BLaER1 (cell line): ENCODE data around the gene PDE11A.
"Not testable (repeated sequence)": the region's sequence is repeated elsewhere in the genome, so short reads cannot be mapped to it uniquely, and the experiment has no call there.

Experiments used
- H3K27ac ChIP-seq: shearing (Covaris generic); formaldehyde crosslinking; 2 replicates; pipeline ENCODE4 v1.8.1; 2022
- H3K27me3 ChIP-seq: shearing (Covaris generic); formaldehyde crosslinking; 2 replicates; pipeline ENCODE4 v1.8.1; 2022
- H3K36me3 ChIP-seq: shearing (Covaris generic); formaldehyde crosslinking; 2 replicates; pipeline ENCODE4 v1.8.1; 2022
- H3K4me1 ChIP-seq: shearing (Covaris generic); formaldehyde crosslinking; 2 replicates; pipeline ENCODE4 v1.8.1; 2022
- H3K4me2 ChIP-seq: shearing (Covaris generic); formaldehyde crosslinking; 2 replicates; pipeline ENCODE4 v1.8.1; 2022
- H3K4me3 ChIP-seq: shearing (Covaris generic); formaldehyde crosslinking; 2 replicates; pipeline ENCODE4 v1.8.1; 2022
- H3K9ac ChIP-seq: shearing (Covaris generic); formaldehyde crosslinking; 2 replicates; pipeline ENCODE4 v1.8.1; 2022
- H3K9me3 ChIP-seq: shearing (Covaris generic); formaldehyde crosslinking; 2 replicates; pipeline ENCODE4 v1.8.1; 2022
- H4K20me1 ChIP-seq: shearing (Covaris generic); formaldehyde crosslinking; 2 replicates; pipeline ENCODE4 v1.8.1; 2022
- Cebpa-rat ChIP-seq: shearing (Covaris generic); IDR thresholded peaks from 2 replicates; pipeline ENCODE4 v1.8.1; 2022

PDE11A gene

DNA sequence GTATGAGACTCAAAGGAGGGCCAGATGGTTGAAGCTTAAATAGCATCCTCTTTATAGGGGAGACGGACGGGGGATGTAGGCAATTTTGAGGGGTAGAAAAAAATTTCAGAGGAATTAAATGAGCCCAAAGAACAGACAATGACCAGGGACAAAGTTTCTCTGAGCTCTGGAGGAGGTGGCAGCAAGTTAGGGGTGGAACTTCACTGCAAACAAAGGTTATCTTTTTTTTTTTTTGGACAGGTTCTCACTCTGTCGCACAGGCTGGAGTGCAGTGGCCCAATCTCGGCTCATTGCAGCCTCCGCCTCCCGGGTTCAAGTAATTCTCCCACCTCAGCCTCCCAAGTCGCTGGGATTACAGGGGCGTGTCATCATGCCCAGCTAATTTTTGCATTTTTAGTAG is 195.6 kb downstream of the PDE11A start:
- H3K9me3 ChIP-seq: no peaks in the 10 kb centered on the region
- H3K4me3 ChIP-seq: no peak overlapping the region
- H3K36me3 ChIP-seq: no peaks in the 10 kb centered on the region
- H3K27me3 ChIP-seq: no peaks in the 10 kb centered on the region
- no peak overlapping the region for H3K4me2 ChIP-seq
- no peaks in the 10 kb centered on the region for H4K20me1 ChIP-seq
- no peak for TF ChIP-seq Cebpa-rat
- no peak overlapping the region for H3K27ac ChIP-seq
- H3K9ac ChIP-seq: no peak overlapping the region
- H3K4me1 ChIP-seq: no peaks in the 10 kb centered on the region

- Histone ChIP-seq H3K4me2 (no peak overlapping the region), H3K36me3 (no peaks in the 10 kb centered on the region), H3K9me3 (no peaks in the 10 kb centered on the region), H3K27ac (no peak overlapping the region), H3K27me3 (no peaks in the 10 kb centered on the region), H4K20me1 (no peaks in the 10 kb centered on the region), H3K4me3 (no peak overlapping the region), H3K9ac (no peak overlapping the region), H3K4me1 (no peaks in the 10 kb centered on the region)
- TF ChIP-seq Cebpa-rat: no peak
Observed at GRCh38 chr2:177874686-177875085, 197.9 kb downstream of the PDE11A start.

GRCh38 chr2:177873915-177874314 is 198.7 kb downstream of the PDE11A start:
- Histone ChIP-seq H3K4me2 (no peak overlapping the region), H3K27ac (no peak overlapping the region), H3K9ac (no peak overlapping the region), H4K20me1 (no peaks in the 10 kb centered on the region), H3K4me3 (no peak overlapping the region), H3K9me3 (no peaks in the 10 kb centered on the region), H3K4me1 (no peaks in the 10 kb centered on the region), H3K27me3 (no peaks in the 10 kb centered on the region), H3K36me3 (no peaks in the 10 kb centered on the region)
- TF ChIP-seq Cebpa-rat: no peak

DNA sequence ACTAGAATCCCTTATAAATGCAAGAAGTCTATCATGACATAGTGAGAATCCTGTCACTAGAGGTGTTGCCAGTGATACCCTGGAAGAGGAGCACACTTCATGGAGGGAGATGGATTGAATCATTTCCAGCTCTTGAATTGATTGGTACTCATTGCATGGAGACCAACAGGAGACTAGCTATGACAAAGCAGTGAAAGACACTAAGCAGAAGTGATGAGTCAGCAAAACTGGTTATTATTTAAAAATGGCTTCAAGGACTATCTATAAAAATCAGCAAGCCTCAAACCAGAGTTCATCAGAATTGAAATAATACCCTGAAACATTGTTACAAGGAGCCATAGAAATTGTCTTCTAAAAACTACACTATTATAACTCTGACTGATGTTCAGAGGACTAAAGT is 200.3 kb downstream of the PDE11A start:
- no peaks in the 10 kb centered on the region for H4K20me1 ChIP-seq
- TF ChIP-seq Cebpa-rat: no peak
- H3K4me1 ChIP-seq: no peaks in the 10 kb centered on the region
- no peaks in the 10 kb centered on the region for H3K27me3 ChIP-seq
- no peaks in the 10 kb centered on the region for H3K36me3 ChIP-seq
- no peaks in the 10 kb centered on the region for H3K9me3 ChIP-seq
- H3K27ac ChIP-seq: no peak overlapping the region
- no peak overlapping the region for H3K4me2 ChIP-seq
- H3K9ac ChIP-seq: no peak overlapping the region
- H3K4me3 ChIP-seq: no peak overlapping the region

DNA sequence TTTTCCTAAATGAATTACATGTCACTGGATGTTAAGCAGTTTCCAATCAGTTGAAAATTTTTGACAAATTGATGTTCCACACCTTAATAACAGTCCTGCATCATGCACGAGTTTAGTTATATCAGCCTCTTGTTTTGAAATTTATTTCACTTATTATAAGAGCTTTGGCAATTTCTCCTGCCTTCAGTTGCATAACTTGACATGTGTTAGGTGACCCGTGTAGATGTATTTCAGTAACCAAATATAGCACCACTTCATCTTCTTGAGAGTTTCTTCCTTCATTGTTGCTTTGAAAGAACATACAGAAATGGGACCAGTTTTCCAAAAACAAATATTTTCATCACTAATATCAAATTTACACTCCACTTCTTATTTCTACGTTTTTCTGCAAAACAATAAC is 202.7 kb downstream of the PDE11A start:
- TF ChIP-seq Cebpa-rat: no peak
- Histone ChIP-seq H3K4me1 (no peaks in the 10 kb centered on the region), H3K9ac (no peak overlapping the region), H3K27ac (no peak overlapping the region), H3K27me3 (no peaks in the 10 kb centered on the region), H3K4me2 (no peak overlapping the region), H3K36me3 (no peaks in the 10 kb centered on the region), H4K20me1 (no peaks in the 10 kb centered on the region), H3K4me3 (no peak overlapping the region), H3K9me3 (no peaks in the 10 kb centered on the region)

- no peaks in the 10 kb centered on the region for H4K20me1 ChIP-seq
- TF ChIP-seq Cebpa-rat: no peak
- no peak overlapping the region for H3K4me2 ChIP-seq
- no peak overlapping the region for H3K9ac ChIP-seq
- H3K27me3 ChIP-seq: no peaks in the 10 kb centered on the region
- H3K9me3 ChIP-seq: no peaks in the 10 kb centered on the region
- H3K4me3 ChIP-seq: no peak overlapping the region
- H3K36me3 ChIP-seq: no peaks in the 10 kb centered on the region
- no peak overlapping the region for H3K27ac ChIP-seq
- H3K4me1 ChIP-seq: no peaks in the 10 kb centered on the region
Observed at GRCh38 chr2:177869209-177869608, 203.4 kb downstream of the PDE11A start.

DNA sequence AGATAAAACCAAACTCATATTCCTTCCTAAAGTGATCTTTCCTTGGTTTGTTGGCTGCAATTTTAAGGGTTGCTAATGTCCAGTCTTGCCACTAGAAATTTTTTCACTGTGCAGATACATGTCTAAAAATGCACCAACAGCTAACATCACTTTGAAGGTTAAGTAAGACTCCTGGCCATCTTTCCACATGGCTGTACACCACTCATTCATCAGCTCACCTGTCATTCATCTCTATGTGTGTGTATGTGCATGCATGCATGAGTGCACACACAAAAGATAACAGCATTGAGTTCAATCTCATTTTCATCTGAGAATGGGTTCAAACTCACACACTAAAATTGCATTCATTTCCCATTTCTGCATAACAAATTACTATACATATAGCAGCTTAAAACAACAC is 203.8 kb downstream of the PDE11A start:
- H3K9me3 ChIP-seq: no peaks in the 10 kb centered on the region
- no peaks in the 10 kb centered on the region for H4K20me1 ChIP-seq
- no peaks in the 10 kb centered on the region for H3K36me3 ChIP-seq
- no peak for TF ChIP-seq Cebpa-rat
- H3K27ac ChIP-seq: no peak overlapping the region
- no peak overlapping the region for H3K4me3 ChIP-seq
- no peak overlapping the region for H3K9ac ChIP-seq
- no peaks in the 10 kb centered on the region for H3K4me1 ChIP-seq
- H3K27me3 ChIP-seq: no peaks in the 10 kb centered on the region
- H3K4me2 ChIP-seq: no peak overlapping the region

- H3K4me3 ChIP-seq: no peak overlapping the region
Observed at GRCh38 chr2:177857538-177857937, 215.0 kb downstream of the PDE11A start.

GRCh38 chr2:177852389-177852788 is 220.2 kb downstream of the PDE11A start:
- no peak for TF ChIP-seq Cebpa-rat
- Histone ChIP-seq H3K9me3 (peaks cover 2% of the 10 kb centered on the region; the same call in 1 of the 2 replicates), H3K4me3 (no peak overlapping the region), H3K4me2 (no peak overlapping the region), H3K27ac (no peak overlapping the region), H3K27me3 (no peaks in the 10 kb centered on the region), H3K9ac (no peak overlapping the region), H3K36me3 (no peaks in the 10 kb centered on the region), H4K20me1 (no peaks in the 10 kb centered on the region), H3K4me1 (no peaks in the 10 kb centered on the region)

More at GRCh38 chr2:177857538-177857937, 215.0 kb downstream of the PDE11A start:
- TF ChIP-seq Cebpa-rat: no peak
- Histone ChIP-seq H3K9me3 (peaks cover 5% of the 10 kb centered on the region; the same call in 1 of the 2 replicates), H3K27me3 (no peaks in the 10 kb centered on the region), H4K20me1 (no peaks in the 10 kb centered on the region), H3K9ac (no peak overlapping the region), H3K36me3 (no peaks in the 10 kb centered on the region), H3K27ac (no peak overlapping the region), H3K4me1 (no peaks in the 10 kb centered on the region), H3K4me2 (no peak overlapping the region)

- Histone ChIP-seq H4K20me1 (no peaks in the 10 kb centered on the region), H3K27ac (no peak overlapping the region), H3K27me3 (no peaks in the 10 kb centered on the region), H3K36me3 (no peaks in the 10 kb centered on the region), H3K4me1 (no peaks in the 10 kb centered on the region), H3K4me3 (no peak overlapping the region), H3K9ac (no peak overlapping the region), H3K9me3 (peaks cover 3% of the 10 kb centered on the region; the same call in 1 of the 2 replicates), H3K4me2 (no peak overlapping the region)
- no peak for TF ChIP-seq Cebpa-rat
Observed at GRCh38 chr2:177843188-177843587, 229.4 kb downstream of the PDE11A start.

DNA sequence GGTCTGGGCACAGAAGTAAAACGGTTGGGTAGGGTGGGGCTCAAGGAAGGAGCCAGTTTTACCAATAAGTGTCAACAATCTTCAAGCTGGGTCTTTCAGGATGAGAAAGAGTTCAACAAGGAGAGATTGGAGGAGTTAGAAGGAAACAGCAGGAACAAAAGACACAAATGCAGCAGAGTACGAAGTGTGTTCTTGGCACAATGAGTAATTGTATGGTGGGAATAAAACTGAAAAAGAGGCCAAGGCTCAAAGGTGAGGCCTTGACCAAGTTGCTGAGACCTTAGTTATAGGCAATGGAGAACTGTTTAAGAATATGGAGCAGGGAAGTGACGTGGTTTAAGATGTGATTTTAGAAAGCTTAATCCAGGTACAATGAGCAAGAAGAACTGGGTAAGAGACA is 230.3 kb downstream of the PDE11A start:
- H4K20me1 ChIP-seq: no peaks in the 10 kb centered on the region
- TF ChIP-seq Cebpa-rat: no peak
- H3K4me3 ChIP-seq: no peak overlapping the region
- no peaks in the 10 kb centered on the region for H3K36me3 ChIP-seq
- no peaks in the 10 kb centered on the region for H3K27me3 ChIP-seq
- peaks cover 11% of the 10 kb centered on the region for H3K9me3 ChIP-seq
- no peak overlapping the region for H3K4me2 ChIP-seq
- no peak overlapping the region for H3K27ac ChIP-seq
- H3K9ac ChIP-seq: no peak overlapping the region
- no peaks in the 10 kb centered on the region for H3K4me1 ChIP-seq

- H3K36me3 ChIP-seq, H3K4me2 ChIP-seq, H3K9ac ChIP-seq, H3K27ac ChIP-seq, H3K4me1 ChIP-seq, H3K27me3 ChIP-seq, H3K4me3 ChIP-seq, H4K20me1 ChIP-seq: not testable (repeated sequence)
- peaks cover 49% of the 10 kb centered on the region for H3K9me3 ChIP-seq
Observed at GRCh38 chr2:177835418-177836204, 237.0 kb downstream of the PDE11A start.
